GM21723 (cell line): Measurements from ENCODE around the gene UNC13C.

Experiments used
- ATAC-seq: cut with Tn5 transposase; IDR thresholded peaks from one replicate; pipeline ENCODE4 v1.9.1; 2021; ENCODE audit warnings: mild to moderate bottlenecking, moderate library complexity; ENCODE audit not compliant: unreplicated experiment

UNC13C gene

DNA sequence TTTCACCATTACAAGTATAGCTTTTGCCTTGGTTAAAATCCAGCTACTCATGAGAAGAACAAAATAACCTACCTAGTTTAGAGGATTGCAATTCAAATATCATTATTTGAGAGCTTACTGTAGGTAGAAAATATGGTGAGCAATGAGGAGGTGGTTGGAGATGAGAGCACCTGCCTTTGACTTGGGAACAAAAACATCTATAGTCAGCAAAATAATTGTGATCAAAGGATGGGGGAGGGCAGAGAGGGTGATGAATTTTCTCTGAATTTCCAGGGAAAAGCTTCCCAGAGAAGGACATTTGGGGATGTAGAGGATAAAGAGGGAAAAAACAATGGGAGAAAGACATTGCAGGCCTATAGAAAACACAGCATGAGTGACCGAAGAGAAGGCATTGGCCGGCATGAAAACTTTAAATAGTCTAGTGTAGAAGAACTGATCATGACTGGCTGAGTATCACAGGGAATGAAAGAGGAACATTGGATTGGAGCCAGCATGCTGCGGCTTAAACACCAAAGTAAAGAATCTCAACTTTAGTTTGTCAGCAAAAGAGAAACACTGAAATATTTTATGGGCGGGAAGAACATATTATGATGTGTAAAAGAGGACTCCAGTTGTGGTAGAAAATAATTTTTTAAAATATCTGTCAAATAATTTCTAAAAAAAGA is 581.3 kb downstream of the UNC13C start:
- ATAC-seq: no peak

- ATAC-seq: no peak
These were observed 582.2 kb downstream of the UNC13C start for GRCh38 chr15:54560417-54560816.

- ATAC-seq: no peak
These were observed 585.9 kb downstream of the UNC13C start for GRCh38 chr15:54564166-54564565.

- ATAC-seq: no peak
These were observed 588.4 kb downstream of the UNC13C start for GRCh38 chr15:54566654-54567053.

DNA sequence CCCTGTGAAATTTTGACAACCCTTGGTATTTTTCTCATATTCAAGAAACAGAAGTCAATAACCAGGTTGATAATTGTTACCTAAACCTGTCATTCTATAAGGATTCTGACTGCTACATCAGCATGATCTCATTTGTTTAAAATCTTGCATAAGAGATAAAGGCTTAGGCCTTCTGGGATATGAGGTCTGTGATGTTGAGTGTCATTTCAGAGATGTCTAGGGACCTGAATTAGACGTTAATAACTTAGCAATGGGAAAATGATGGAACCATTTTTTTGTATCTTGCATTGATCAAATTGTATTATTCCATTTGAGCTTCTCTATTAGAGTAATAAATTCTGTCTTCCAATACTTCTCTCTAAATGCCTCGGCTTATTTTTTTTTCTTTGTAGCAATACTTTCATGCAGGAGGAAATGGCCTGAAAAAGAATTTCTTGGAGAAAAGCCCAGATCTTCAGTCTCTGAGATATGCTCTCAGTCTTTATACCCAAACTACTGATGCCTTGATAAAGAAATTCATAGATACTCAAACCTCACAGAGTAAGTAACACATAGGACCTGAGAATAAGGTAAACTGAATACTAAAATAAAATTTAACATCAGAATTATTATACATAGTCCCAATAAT is 589.3 kb downstream of the UNC13C start:
- ATAC-seq: no peak

GRCh38 chr15:54568381-54568780 is 590.1 kb downstream of the UNC13C start:
- no peak for ATAC-seq

- ATAC-seq: no peak
These were observed 593.3 kb downstream of the UNC13C start for GRCh38 chr15:54571576-54571975.

DNA sequence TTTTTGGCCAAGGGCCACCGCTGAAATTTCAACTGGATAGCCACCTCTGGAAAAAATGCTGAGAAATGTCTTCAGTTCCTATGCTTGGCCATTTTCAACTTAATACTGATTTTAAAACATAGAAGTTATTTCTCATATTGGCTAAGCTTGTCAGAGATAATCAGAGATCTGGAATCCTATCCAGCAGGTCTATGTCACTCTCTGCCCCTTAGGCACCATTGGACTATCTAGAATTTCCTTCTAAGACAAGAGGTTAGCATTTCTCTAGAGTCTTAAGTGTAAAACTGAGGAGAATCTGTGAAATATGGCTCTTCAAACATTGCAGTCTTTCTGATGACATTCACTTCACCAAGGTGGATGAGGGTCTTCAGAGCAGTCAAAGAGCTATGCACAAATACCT is 597.3 kb downstream of the UNC13C start:
- no peak for ATAC-seq

GRCh38 chr15:54576298-54576935 is 598.2 kb downstream of the UNC13C start:
- ATAC-seq: no peak

DNA sequence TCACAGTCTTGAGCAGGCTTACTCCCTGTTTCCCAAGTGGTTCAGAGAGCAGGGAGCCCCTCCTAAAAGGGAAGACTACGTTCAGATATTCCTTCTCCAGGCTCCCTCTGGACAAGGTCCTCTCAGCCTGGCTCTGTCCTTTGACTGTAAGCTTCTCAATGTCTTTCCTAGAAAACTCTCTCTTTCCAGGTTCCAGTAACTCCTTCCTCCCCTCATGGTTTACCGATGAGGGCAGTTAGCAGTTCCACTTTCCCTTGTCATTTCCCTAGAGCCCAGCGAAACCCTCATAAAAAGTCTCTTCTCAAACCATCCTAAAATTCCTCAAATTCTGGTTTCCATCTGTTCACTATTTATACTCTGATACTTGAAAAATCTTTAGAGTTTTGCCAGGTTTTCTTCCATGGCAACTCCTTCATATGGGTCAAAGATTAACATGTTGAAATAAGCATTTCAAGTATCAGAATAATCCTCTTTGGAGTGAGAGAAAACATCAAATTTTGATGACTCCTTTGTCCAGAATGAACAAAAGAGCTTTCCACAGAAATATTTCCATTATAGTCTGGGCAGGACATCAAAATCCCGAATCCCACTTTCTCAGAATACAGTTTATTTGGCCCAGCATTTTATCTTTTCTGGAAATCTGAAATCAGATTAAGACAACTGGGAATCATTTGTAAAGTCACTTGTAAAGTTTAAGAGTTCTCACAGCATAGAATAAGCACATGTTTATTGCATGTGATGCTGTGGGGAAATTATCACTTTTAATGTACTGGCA is 599.4 kb downstream of the UNC13C start:
- no peak for ATAC-seq

DNA sequence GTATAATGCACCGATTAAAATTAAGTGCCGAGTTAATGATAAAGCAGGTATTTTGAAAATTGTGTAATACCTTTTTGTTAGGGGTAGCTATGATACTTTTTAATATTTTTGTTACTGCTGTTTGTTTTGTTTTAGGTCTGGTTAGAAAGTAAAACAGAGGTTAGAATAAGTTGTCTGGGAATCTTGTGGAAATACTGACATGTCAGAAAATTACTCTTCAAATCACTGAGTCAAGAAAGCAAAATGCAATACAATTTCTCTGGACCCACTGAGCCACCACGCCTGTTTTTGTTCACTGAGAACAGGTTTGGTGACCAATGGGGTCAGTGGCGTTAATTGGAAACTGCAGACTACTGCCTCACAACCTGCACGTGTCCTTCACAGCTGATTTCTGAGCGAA is 601.6 kb downstream of the UNC13C start:
- ATAC-seq: no peak

- ATAC-seq: no peak
These were observed 602.4 kb downstream of the UNC13C start for GRCh38 chr15:54580643-54581042.

DNA sequence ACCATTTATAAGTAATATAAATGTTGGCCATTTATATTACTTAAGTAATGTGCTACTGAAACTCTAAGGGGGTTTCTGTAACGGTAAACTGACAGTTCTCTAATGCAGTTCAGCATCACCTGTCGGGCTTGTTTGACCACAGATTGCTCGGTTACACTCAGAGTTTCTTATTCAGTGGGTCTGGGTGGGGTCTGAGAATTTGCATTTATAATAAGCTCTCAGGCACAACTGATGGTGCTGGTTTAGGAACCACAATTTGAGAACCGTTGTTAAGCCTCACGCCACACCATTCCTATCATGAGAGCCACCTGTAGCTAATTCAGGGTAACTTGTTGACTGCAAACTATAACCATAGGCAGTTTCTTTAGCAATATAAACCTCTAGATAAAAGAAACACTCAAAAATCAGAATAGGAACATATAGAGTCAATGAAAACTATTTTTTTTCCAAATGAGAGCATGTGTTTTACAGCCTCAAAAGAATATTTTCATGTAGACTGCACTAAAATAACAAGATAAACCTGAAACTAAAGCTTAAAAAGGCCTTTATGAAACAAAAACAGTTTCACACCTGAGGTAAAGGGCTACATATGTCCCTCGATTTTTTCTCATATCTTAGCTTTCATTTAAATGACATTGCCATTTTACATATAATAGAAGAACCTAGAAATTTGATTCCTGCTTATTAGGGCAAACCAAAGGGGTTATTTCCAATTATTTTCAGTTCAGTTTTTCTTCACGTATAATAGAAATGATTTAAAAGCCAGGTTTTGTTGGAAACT is 604.8 kb downstream of the UNC13C start:
- ATAC-seq: peak; percentile 78

GRCh38 chr15:54585063-54585462 is 606.8 kb downstream of the UNC13C start:
- no peak for ATAC-seq

DNA sequence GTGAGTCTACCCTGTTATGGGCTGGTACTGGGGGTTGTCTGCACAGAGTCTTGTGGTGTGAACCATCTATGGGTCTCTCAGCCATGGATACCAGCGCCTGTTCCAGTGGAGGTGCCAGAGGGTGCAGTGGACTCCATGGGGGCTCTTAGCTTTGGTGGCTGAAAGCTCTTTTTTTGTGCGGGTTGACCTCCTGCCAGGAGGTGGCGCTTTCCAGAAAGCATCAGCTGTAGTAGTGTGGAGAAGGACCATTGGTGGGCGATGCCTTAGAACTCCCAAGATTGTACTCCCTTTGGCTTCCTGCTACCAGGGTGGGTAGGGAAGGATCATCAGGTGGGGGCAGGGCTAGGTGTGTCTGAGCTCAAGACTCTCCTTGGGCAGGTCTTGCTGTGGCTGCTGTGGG is 615.9 kb downstream of the UNC13C start:
- no peak for ATAC-seq

GRCh38 chr15:54599386-54599785 is 621.1 kb downstream of the UNC13C start:
- no peak for ATAC-seq

GRCh38 chr15:54605043-54605442 is 626.8 kb downstream of the UNC13C start:
- no peak for ATAC-seq

GRCh38 chr15:54605556-54605955 is 627.3 kb downstream of the UNC13C start:
- ATAC-seq: no peak

- no peak for ATAC-seq
These were observed 630.9 kb downstream of the UNC13C start for GRCh38 chr15:54608876-54609835.

DNA sequence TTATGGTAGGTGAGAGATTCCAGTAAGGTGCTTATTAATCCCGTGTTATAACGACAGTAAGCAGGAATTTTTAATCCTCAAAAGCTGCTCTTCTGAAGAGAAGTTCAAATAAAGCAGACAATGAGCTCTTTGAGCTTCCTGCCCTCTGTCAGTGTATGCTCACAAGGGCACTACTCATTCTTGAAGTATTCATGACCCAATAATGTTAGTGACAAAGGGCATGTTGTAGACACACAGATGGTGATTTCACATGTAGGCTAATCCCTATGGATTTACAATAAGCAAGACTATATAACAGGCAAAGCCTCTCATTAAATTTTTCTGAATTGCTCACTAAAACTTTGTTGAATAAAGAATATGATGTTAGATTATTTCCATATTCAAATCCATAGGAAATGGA is 639.9 kb downstream of the UNC13C start:
- no peak for ATAC-seq
